HEK293T (cell line): ENCODE results near the gene OTUB1.

ENCODE experiments used
- BHLHE40 ChIP-seq: fragments of 450-650 bp; IDR thresholded peaks from 2 replicates; pipeline ENCODE4 v1.6.1; 2016; ENCODE audit warnings: mild to moderate bottlenecking, moderate library complexity, borderline replicate concordance
- FOXA1 ChIP-seq: fragments of 450-650 bp; IDR thresholded peaks from 2 replicates; pipeline ENCODE4 v1.6.1; 2016; ENCODE audit warnings: mild to moderate bottlenecking
- FOXM1 ChIP-seq: fragments of 450-650 bp; IDR thresholded peaks from 2 replicates; pipeline ENCODE4 v1.6.1; 2017; ENCODE audit warnings: mild to moderate bottlenecking, borderline replicate concordance
- HDGF ChIP-seq: fragments of 450-650 bp; IDR thresholded peaks from 2 replicates; pipeline ENCODE4 v1.6.1; 2017; ENCODE audit warnings: antibody characterized with exemption, borderline replicate concordance
- NFRKB ChIP-seq: fragments of 450-650 bp; IDR thresholded peaks from 2 replicates; pipeline ENCODE4 v1.6.1; 2016; ENCODE audit warnings: mild to moderate bottlenecking, moderate library complexity
- SP1 ChIP-seq: fragments of 450-650 bp; IDR thresholded peaks from 2 replicates; pipeline ENCODE4 v1.6.1; 2017
- SUZ12 ChIP-seq: fragments of 450-650 bp; IDR thresholded peaks from 2 replicates; pipeline ENCODE4 v1.6.1; 2016; ENCODE audit warnings: mild to moderate bottlenecking
- TARDBP ChIP-seq: fragments of 450-650 bp; IDR thresholded peaks from 2 replicates; pipeline ENCODE4 v1.6.1; 2016

DNA sequence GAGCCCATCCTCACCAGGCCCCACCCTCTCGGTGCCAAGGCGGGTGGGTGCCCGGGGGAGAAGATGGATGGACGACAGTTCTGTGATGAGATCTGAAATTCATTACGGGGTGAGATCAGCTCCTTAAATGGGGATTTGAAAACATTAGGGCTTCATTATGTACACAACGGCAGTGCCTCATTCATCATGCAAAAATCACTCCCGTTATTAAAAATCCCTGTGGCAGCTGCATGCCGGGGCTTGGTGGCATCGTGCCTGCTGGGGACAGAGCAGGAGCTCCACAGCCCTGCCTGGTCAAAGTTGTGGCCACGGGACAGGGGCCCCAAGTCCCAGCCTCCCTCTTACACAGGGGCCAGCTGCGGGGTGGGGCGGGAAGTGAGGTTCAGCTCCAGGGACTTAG, 20.2 kb downstream of the OTUB1 start:
- no peak for TF ChIP-seq NFRKB
- TF ChIP-seq FOXA1, result no peak
- TF ChIP-seq HDGF, result no peak
- TF ChIP-seq SP1, result no peak
- TF ChIP-seq FOXM1, result no peak
- no peak for TF ChIP-seq SUZ12
- no peak for TF ChIP-seq TARDBP
- TF ChIP-seq BHLHE40, result no peak
